OCI-LY1 (cell line): ENCODE data around the gene CCDC190.

Experiments
- H2AFZ ChIP-seq: fragments of 200-600 bp; sonication (generic), shearing (Covaris generic); 2 replicates; pipeline ENCODE4 v1.6.0; 2014; ENCODE audit warnings: antibody characterized with exemption, mild to moderate bottlenecking, low read length
- H3F3A ChIP-seq: fragments of 200-600 bp; sonication (generic), shearing (Covaris generic); 2 replicates; pipeline ENCODE4 v1.6.0; 2014; ENCODE audit warnings: mild to moderate bottlenecking, antibody characterized with exemption, low read length, moderate library complexity; ENCODE audit not compliant: insufficient read depth
- H3K27ac ChIP-seq: fragments of 200-600 bp; sonication (generic); 2 replicates; pipeline ENCODE4 v1.5.1; 2014; ENCODE audit warnings: low read length, mixed run types, mild to moderate bottlenecking, low read depth; ENCODE audit not compliant: poor library complexity, severe bottlenecking
- H3K27me3 ChIP-seq: fragments of 200-600 bp; sonication (generic); 2 replicates; pipeline ENCODE4 v1.6.0; 2014; ENCODE audit warnings: antibody characterized with exemption, mild to moderate bottlenecking, low read length, moderate library complexity; ENCODE audit not compliant: insufficient read depth
- H3K36me3 ChIP-seq: fragments of 200-600 bp; sonication (generic); 2 replicates; pipeline ENCODE4 v1.6.1; 2014; ENCODE audit warnings: mild to moderate bottlenecking, antibody characterized with exemption, low read length, moderate library complexity, mixed read lengths; ENCODE audit not compliant: insufficient read depth
- H3K4me1 ChIP-seq: fragments of 200-600 bp; sonication (generic); 2 replicates; pipeline ENCODE4 v1.5.1; 2014; ENCODE audit warnings: mild to moderate bottlenecking, low read length, moderate library complexity; ENCODE audit not compliant: insufficient read depth, severe bottlenecking
- H3K4me2 ChIP-seq: fragments of 200-600 bp; sonication (generic), shearing (Covaris generic); 2 replicates; pipeline ENCODE4 v1.6.1; 2014; ENCODE audit warnings: low read length
- H3K4me3 ChIP-seq: fragments of 200-600 bp; sonication (generic); 2 replicates; pipeline ENCODE4 v1.5.1; 2014; ENCODE audit warnings: low read length, low read depth, mild to moderate bottlenecking, mixed read lengths; ENCODE audit not compliant: poor library complexity, severe bottlenecking
- H3K79me2 ChIP-seq: fragments of 200-600 bp; shearing (Covaris generic); 2 replicates; pipeline ENCODE4 v1.6.1; 2016; ENCODE audit warnings: mixed run types, low read length, mixed read lengths; ENCODE audit not compliant: insufficient read depth
- H3K9ac ChIP-seq: fragments of 200-600 bp; sonication (generic), shearing (Covaris generic); 2 replicates; pipeline ENCODE4 v1.6.1; 2014; ENCODE audit warnings: mild to moderate bottlenecking, low read length, mixed read lengths
- H3K9me2 ChIP-seq: fragments of 200-600 bp; sonication (generic), shearing (Covaris generic); 2 replicates; pipeline ENCODE4 v1.6.1; 2014; ENCODE audit warnings: low read depth, mild to moderate bottlenecking, low read length, mixed read lengths
- H3K9me3 ChIP-seq: fragments of 200-600 bp; shearing (Covaris generic); 2 replicates; pipeline ENCODE4 v1.6.1; 2014; ENCODE audit warnings: low read length, mixed read lengths
- H4K20me1 ChIP-seq: fragments of 200-600 bp; sonication (generic), shearing (Covaris generic); 2 replicates; pipeline ENCODE4 v1.6.0; 2016; ENCODE audit warnings: mild to moderate bottlenecking, low read length; ENCODE audit not compliant: insufficient read depth
- EZH2 ChIP-seq: fragments of 200-600 bp; sonication (generic), shearing (Covaris generic); IDR thresholded peaks from 2 replicates; pipeline ENCODE4 v1.8.0; 2017; ENCODE audit warnings: borderline replicate concordance, mixed run types, mild to moderate bottlenecking, antibody characterized with exemption, low read length, moderate library complexity, mixed read lengths
- TF ChIP-seq, protein P1 (sequence below): fragments of 200-600 bp; sonication (generic), shearing (Covaris generic); IDR thresholded peaks from 2 replicates; pipeline ENCODE4 v1.5.1; 2017; ENCODE audit warnings: mild to moderate bottlenecking, antibody characterized with exemption, low read length, moderate library complexity, mixed read lengths

CCDC190 gene

DNA sequence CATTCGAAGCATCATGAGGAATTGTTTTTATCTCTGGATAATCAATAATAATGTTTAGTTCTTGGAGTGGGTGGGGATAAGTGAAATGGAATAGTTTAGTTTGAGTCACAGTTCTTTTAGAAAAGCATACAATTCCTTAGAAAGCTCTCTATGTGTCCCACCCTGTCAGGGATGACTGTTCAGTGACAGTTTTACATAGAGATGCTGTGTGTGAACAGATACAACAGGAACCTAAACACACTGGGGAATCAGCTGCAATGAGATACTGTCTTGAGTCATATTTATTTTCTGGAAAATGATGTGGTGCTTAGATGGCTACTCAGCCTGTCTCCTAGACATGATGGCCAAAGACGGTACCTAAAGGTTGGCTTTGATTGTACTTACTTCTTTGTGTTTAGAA, 25.7 kb upstream of the CCDC190 start:
- Histone ChIP-seq H4K20me1 (no peaks in the 10 kb centered on the region), H3K27ac (no peak overlapping the region), H3K36me3 (no peaks in the 10 kb centered on the region), H2AFZ (no peak overlapping the region), H3K9ac (no peak overlapping the region), H3K9me2 (no peaks in the 10 kb centered on the region), H3K4me1 (no peaks in the 10 kb centered on the region), H3K27me3 (no peaks in the 10 kb centered on the region), H3K79me2 (no peaks in the 10 kb centered on the region), H3F3A (no peaks in the 10 kb centered on the region), H3K9me3 (no peaks in the 10 kb centered on the region), H3K4me3 (no peak overlapping the region), H3K4me2 (no peak overlapping the region)
- no peak for TF ChIP-seq EZH2
- TF ChIP-seq, protein P1, sequence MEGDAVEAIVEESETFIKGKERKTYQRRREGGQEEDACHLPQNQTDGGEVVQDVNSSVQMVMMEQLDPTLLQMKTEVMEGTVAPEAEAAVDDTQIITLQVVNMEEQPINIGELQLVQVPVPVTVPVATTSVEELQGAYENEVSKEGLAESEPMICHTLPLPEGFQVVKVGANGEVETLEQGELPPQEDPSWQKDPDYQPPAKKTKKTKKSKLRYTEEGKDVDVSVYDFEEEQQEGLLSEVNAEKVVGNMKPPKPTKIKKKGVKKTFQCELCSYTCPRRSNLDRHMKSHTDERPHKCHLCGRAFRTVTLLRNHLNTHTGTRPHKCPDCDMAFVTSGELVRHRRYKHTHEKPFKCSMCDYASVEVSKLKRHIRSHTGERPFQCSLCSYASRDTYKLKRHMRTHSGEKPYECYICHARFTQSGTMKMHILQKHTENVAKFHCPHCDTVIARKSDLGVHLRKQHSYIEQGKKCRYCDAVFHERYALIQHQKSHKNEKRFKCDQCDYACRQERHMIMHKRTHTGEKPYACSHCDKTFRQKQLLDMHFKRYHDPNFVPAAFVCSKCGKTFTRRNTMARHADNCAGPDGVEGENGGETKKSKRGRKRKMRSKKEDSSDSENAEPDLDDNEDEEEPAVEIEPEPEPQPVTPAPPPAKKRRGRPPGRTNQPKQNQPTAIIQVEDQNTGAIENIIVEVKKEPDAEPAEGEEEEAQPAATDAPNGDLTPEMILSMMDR = no peak

DNA sequence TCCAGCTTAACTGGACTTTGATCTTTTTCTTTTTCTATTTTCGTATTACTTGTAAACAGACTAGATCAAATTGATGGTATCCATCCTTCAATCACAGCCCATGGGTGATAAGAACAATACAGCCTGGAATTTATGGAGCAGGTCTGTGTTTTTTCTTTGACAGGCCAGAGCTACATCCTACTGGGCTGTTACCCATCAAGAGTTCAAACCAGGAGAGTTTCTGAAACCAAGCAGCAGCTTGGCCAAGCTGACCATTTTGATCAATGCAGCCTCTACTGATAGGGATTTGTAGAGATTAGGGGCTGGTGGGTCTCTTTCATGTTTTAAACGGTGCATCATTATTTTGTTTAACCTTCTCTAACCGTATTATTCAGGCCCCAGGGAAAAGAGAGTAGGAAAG, 24.3 kb upstream of the CCDC190 start:
- Histone ChIP-seq H3F3A (no peaks in the 10 kb centered on the region), H3K9ac (no peak overlapping the region), H4K20me1 (no peaks in the 10 kb centered on the region), H3K4me2 (no peak overlapping the region), H3K9me2 (no peaks in the 10 kb centered on the region), H3K36me3 (no peaks in the 10 kb centered on the region), H3K9me3 (no peaks in the 10 kb centered on the region), H3K4me1 (no peaks in the 10 kb centered on the region), H3K27me3 (0 out of 2 replicates have a peak, but pooled peaks cover 4% of the 10 kb centered on the region), H2AFZ (no peak overlapping the region), H3K27ac (no peak overlapping the region), H3K79me2 (no peaks in the 10 kb centered on the region), H3K4me3 (no peak overlapping the region)
- TF ChIP-seq, protein P1 = no peak
- TF ChIP-seq EZH2 = no peak

DNA sequence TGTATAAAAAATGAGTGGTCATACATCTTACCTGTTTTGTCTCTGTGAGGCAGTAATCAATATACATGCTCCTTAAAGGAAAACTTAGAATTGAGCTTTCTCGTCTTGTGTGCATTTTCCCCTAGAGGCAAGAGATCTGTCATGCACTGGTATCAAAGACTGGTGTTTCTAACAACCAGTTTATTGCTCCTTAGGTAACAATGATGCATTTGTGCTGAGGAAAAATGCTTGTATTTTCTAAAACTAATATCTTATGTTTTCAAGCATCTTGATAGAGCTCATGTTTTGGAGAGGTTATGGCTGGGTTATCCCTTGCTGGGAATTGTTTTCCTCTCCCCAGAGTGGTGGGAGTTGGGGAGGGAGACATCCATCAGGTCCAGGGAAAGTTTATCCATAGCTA, 23.9 kb upstream of the CCDC190 start:
- Histone ChIP-seq H3K4me2 (no peak overlapping the region), H3K9ac (no peak overlapping the region), H2AFZ (no peak overlapping the region), H3K27me3 (0 out of 2 replicates have a peak, but pooled peaks cover 4% of the 10 kb centered on the region), H3K9me2 (no peaks in the 10 kb centered on the region), H3K4me3 (no peak overlapping the region), H3K79me2 (no peaks in the 10 kb centered on the region), H3K9me3 (no peaks in the 10 kb centered on the region), H3K36me3 (no peaks in the 10 kb centered on the region), H3K4me1 (no peaks in the 10 kb centered on the region), H3F3A (no peaks in the 10 kb centered on the region), H4K20me1 (no peaks in the 10 kb centered on the region), H3K27ac (no peak overlapping the region)
- TF ChIP-seq EZH2 = no peak
- TF ChIP-seq, protein P1 = no peak
